Upper lobe of left lung (tissue), 4 donors: Measurements from ENCODE around the gene PLEKHO1.

Experiments used
- CTCF ChIP-seq, 6 experiments: fragments of 450-650 bp in 4 of 6; fragments of 200-600 bp in 2 of 6; sonication (generic) in 2 of 6; IDR thresholded peaks; one replicate each; pipeline ENCODE4 v1.5.1; 2016 to 2019; ENCODE audit warnings: antibody characterized with exemption in 6 of 6
- EP300 ChIP-seq, 4 donors: sonication (generic); formaldehyde crosslinking; IDR thresholded peaks; one replicate each; pipeline ENCODE4 v1.5.1; 2017; ENCODE audit warnings: antibody characterized with exemption in 4 of 4, control low read depth in 2 of 4

- TF ChIP-seq EP300 (IDR thresholded peaks at IDR 0.05), result no peak
- no peak for TF ChIP-seq CTCF (IDR thresholded peaks at IDR 0.05)
Observed at GRCh38 chr1:150183061-150183460, 33.3 kb downstream of the PLEKHO1 start.
